ENCODE data around the gene IL32.

IL32 gene

GRCh38 chr16:3049921-3050481 lies 15.4 kb upstream of the IL32 start:
- TF ChIP-seq PATZ1 (CRISPR knock-in tag; IDR thresholded peaks at IDR 0.05; ENCODE audit: borderline replicate concordance) (no peak), TSHZ2 (CRISPR knock-in tag; IDR thresholded peaks at IDR 0.05) (no peak), ZNF8 (CRISPR knock-in tag; IDR thresholded peaks at IDR 0.05) (no peak), POU6F1 (CRISPR knock-in tag; IDR thresholded peaks at IDR 0.05; ENCODE audit: borderline replicate concordance, low read depth) (no peak), OSR1 (CRISPR knock-in tag; IDR thresholded peaks at IDR 0.05) (no peak), CSDC2 (CRISPR knock-in tag; IDR thresholded peaks at IDR 0.05) (no peak), CSRNP3 (CRISPR knock-in tag; IDR thresholded peaks at IDR 0.05) (no peak), ZFP30 (CRISPR knock-in tag; IDR thresholded peaks at IDR 0.05) (no peak), ZC3H10 (CRISPR knock-in tag; IDR thresholded peaks at IDR 0.05) (no peak), SNAI2 (CRISPR knock-in tag; IDR thresholded peaks at IDR 0.05) (no peak), ISL1 (CRISPR knock-in tag; IDR thresholded peaks at IDR 0.05) (no peak), TOX (CRISPR knock-in tag; IDR thresholded peaks at IDR 0.05; ENCODE audit: borderline replicate concordance) (no peak), GLIS3 (CRISPR knock-in tag; IDR thresholded peaks at IDR 0.05) (no peak), ZFP3 (CRISPR knock-in tag; IDR thresholded peaks at IDR 0.05) (no peak), RARB (CRISPR knock-in tag; IDR thresholded peaks at IDR 0.05) (no peak), BACH2 (CRISPR knock-in tag; IDR thresholded peaks at IDR 0.05; ENCODE audit: borderline replicate concordance) (no peak)

GRCh38 chr16:3050487-3050886 lies 15.0 kb upstream of the IL32 start:
- no peak for ATAC-seq
- TF ChIP-seq RARB (CRISPR knock-in tag; IDR thresholded peaks at IDR 0.05) (no peak), ZC3H10 (CRISPR knock-in tag; IDR thresholded peaks at IDR 0.05) (no peak), POU6F1 (CRISPR knock-in tag; IDR thresholded peaks at IDR 0.05; ENCODE audit: borderline replicate concordance, low read depth) (no peak), ISL1 (CRISPR knock-in tag; IDR thresholded peaks at IDR 0.05) (no peak), CREB5 (CRISPR knock-in tag; IDR thresholded peaks at IDR 0.05; ENCODE audit: low read depth) (no peak), ZNF8 (CRISPR knock-in tag; IDR thresholded peaks at IDR 0.05) (no peak)

More at GRCh38 chr16:3049921-3050481, 15.4 kb upstream of the IL32 start:
- ATAC-seq = no peak

- ATAC-seq = no peak
- TF ChIP-seq CREB5 (CRISPR knock-in tag; IDR thresholded peaks at IDR 0.05; ENCODE audit: low read depth) (no peak), OSR1 (CRISPR knock-in tag; IDR thresholded peaks at IDR 0.05) (no peak), CSRNP3 (CRISPR knock-in tag; IDR thresholded peaks at IDR 0.05) (no peak), TCF4 (CRISPR knock-in tag; IDR thresholded peaks at IDR 0.05; ENCODE audit: borderline replicate concordance) (no peak), CSDC2 (CRISPR knock-in tag; IDR thresholded peaks at IDR 0.05) (no peak), PATZ1 (CRISPR knock-in tag; IDR thresholded peaks at IDR 0.05; ENCODE audit: borderline replicate concordance) (no peak), BACH2 (CRISPR knock-in tag; IDR thresholded peaks at IDR 0.05; ENCODE audit: borderline replicate concordance) (no peak), RARB (CRISPR knock-in tag; IDR thresholded peaks at IDR 0.05) (no peak), ZNF565 (CRISPR knock-in tag; conservative IDR thresholded peaks at IDR 0.05; ENCODE audit: low read depth) (no peak), ZFP30 (CRISPR knock-in tag; IDR thresholded peaks at IDR 0.05) (no peak), ZNF8 (CRISPR knock-in tag; IDR thresholded peaks at IDR 0.05) (no peak)
Measured at GRCh38 chr16:3051009-3051408, 14.4 kb upstream of the IL32 start.

Data from SK-N-SH treated with all-trans-retinoic acid at 6 μM for 48 hours (cell line).